Middle frontal gyrus (tissue), 1 donor: Measurements from ENCODE around the gene ABI1.
"Not testable (repeated sequence)": the region's sequence is repeated elsewhere in the genome, so short reads cannot be mapped to it uniquely, and the experiment has no call there.

Experiments
- DNase-seq: peaks from one replicate; pipeline ENCODE4 v3.0.0-alpha.2; 2015; ENCODE audit warnings: low spot score; ENCODE audit errors: extremely low spot score

Gene ABI1

DNA sequence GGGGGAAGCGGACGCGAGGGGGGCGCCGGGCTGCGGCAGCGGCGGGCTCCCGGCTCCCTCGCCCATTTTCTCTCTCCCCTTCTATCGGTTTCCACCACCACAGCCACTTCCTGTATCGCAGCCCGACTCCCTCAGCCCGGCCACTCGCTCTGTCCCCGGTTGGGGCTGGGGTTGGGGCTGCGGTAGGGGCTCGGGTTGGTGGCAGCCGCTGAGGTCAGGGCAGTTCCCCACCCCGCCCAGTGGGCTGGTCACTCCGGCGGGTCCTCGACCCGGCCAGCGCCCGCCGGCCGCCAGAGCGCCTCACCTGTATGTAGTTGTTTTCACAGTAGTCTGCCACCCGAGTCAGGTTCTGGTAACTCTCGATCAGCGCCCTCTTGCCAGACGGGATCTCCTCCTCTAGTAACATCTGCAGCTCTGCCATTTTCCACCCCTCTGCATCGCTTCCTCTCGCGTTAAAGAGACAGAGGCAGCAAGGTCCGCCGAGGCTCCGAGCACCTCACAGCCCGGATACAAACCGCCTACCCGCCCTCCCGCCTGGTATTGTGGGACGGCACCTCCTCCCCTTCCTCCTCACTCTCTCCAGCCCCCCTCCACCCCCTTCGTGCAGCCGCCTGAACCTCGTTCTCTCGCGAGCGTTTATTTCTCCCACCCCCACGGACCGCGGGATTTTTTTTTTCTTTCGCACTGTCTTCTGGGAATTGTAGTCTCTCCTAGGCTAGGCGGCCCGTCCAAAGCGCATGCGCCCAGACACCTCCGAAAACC is at the start of gene ABI1:
Gene ABI1 (minus strand): TSS at position 516 of the 762 bp plus-strand sequence. CDS start 95 bp downstream, at position 421.
- peak; percentile 94 for DNase-seq

DNA sequence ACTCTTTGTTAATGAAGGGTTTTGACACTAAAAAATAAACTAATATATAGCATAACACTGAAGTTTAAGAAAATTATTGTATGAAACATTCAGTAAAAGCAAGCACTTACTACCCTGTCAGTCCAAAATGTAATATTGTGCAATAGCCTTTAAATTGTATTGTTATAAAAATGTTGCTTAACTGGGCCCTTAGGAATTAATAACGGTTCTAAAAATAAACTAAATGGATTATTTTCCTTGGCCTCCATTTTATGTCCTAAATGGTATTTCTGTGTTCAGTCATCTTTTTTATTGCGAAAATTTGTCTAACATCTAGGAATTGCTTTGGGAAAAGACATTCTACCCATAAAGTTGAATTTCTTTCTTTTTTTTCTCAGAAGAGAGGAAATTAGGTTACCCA is 49.0 kb upstream of the ABI1 start:
- DNase-seq: no peak

DNA sequence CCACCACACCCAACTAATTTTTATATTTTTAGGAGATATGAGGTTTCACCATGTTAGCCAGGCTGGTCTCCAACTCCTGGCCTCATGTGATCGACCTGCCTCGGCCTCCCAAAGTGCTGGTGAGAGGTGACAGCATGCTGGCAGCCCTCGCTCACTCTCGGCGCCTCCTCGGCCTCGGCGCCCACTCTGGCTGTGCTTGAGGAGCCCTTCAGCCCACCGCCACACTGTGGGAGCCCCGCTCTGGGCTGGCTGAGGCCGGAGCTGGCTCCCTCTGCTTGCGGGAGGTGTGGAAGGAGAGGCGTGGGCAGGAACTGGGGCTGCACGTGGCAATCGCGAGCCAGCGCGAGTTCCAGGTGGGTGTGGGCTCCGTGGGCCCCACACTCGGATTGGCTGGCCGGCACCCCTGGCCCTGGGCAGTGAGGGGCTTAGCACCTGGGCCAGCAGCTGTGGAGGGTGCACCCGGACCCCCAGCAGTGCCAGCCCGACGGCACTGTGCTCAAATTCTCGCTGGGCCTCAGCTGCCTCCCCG is 44.6 kb upstream of the ABI1 start:
- DNase-seq: not testable (repeated sequence)

- no peak for DNase-seq
Measured at GRCh38 chr10:26903431-26904217, 42.9 kb upstream of the ABI1 start.

- DNase-seq: not testable (repeated sequence)
Measured at GRCh38 chr10:26892306-26892923, 31.7 kb upstream of the ABI1 start.

- DNase-seq: no peak
Measured at GRCh38 chr10:26890956-26891355, 30.2 kb upstream of the ABI1 start.

DNA sequence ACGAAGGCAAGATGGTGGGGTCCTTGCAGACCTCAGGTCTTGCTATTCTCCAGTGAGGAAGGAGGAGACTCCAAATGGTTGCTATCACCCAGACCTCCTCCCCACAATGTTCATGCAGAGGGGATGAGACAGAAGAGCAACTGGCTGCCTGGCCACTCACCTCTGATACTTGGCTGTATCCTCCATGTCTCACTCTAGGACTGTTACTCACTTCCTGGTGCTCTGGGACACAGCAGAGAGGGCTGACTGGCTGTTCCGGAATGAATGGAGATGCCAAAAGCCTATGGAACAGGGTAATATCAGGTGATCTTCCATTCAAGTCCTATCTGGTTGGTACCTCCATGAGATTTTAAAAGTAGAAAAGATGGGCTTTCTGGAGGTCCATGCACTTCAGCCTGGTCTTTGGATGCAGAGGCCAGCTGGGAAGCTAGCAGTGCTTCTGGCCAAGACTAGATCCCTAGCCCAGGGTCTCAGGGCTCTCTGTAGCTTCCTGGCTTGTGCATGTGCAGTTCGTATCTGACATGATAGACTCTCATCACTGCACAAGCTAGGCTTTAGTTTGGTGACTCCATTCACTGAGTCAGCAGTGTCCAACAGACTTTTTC is 27.0 kb upstream of the ABI1 start:
- DNase-seq: no peak

- DNase-seq: no peak
Measured at GRCh38 chr10:26881600-26882331, 21.0 kb upstream of the ABI1 start.

DNA sequence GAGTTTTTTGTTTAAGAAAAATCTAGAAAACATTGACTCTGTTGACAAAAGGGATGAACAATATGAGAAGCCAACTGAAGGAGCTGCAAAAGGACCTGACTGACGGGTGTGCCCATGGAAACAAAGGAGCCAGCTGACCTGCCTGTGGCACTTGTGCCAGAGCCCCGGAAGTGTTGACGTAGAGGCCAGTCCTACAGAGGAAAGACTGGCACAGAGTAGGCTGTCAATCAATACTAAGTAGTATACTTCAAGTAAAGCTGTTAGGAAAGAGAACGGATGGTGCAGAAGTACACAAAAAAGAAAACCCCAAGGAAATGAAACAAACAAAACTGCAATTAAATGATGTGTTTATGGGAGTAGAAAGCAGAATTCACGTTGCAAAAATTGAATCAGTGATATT is 19.0 kb upstream of the ABI1 start:
- DNase-seq: no peak

- DNase-seq: no peak
Measured at GRCh38 chr10:26870766-26871165, 10.0 kb upstream of the ABI1 start.

- no peak for DNase-seq
Measured at GRCh38 chr10:26869528-26869927, 8.8 kb upstream of the ABI1 start.

- no peak for DNase-seq
Measured at GRCh38 chr10:26863351-26864076, 2.8 kb upstream of the ABI1 start.

DNA sequence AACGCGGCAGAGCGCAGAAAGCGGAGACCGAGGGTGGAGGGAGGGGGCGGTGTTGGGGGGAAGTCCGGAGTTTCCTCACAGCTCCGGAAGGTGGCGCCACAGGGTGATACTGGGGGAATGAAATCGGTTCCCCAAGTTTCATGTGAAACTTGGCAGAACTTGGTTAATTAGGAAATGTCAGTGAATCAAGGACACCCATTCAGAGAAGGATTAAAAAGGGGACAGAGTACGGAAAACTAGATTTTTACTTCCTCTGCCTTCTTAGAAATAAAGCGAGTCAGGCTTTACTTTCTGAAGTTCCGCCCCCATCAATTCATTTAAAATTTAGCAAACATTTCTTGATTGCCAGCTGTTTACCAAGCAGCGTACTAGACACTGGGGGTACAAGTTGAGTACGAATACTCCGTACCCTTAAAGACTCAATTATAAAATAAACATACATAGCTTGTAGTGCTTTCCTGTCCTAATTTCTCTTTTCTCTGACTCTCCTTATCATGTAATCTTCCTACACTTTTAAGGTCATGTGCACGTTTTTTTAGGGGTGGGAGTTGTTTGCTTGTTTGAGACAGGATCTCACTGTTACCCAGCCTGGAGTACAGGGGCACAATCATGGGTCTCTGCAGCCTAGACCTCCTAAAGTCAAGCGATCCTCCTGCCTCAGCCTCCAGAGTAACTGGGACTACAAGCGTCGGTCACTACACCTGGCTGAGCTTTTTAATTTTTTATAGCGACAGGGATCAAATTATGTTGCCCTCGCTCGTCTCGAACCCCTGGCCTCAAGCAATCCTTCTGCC is 644 bp upstream of the ABI1 start:
- DNase-seq: no peak

GRCh38 chr10:26860102-26860442 is 686 bp downstream of the ABI1 start:
- no peak for DNase-seq

DNA sequence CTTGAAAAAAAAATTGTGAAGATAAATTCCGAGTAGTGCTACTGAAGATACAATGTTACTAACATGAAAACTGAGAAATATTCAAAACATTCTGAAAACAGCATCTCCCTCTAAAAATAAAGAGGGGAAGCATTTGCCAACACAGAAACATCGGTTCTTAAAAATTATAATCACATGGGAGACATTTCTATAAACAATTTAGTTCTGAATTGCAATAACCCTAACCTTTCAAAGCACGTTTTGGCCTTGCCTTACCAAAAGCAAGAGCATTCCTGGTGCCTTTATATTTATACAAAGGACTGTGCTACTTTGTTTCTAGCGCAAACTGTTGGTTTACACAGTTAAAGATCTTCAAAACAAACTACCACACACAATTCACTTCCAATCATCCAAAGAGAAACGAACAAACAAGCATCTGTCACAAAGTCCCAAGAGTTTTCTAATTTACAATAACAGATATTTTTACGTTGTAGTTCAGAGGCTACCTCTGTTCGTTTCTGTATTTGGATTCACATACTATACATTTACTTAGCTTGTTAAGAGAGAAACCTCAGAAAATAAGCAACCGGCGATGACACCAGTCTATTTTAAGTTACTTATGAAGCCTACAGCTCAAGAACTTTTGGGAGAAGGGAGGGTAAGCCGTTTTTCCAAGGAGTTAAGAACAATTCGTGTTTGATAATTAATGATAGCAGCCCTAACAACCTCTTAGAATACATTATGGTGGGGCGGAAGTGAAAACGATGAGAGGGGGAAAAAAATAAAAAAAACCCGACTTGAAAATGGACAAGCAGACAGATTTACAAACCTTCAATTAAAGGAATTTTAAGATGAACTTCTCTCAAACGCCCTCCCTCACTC is 1.3 kb downstream of the ABI1 start:
- DNase-seq: no peak

DNA sequence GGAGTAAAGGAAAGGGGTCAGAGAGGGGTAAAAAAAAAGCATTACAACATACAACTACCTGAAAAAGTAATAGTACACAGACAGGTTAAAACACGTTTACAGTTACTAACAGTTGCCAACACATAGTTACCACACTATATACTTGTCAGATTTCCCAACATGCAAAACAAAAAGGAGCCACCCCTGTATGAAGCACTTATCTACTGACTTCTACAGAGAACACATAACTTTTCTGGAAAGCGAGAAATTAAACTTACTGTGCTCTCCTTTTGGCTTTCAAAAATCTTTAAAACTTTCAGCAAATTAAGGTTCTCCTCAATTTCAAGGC is 2.1 kb downstream of the ABI1 start:
- DNase-seq: no peak

DNA sequence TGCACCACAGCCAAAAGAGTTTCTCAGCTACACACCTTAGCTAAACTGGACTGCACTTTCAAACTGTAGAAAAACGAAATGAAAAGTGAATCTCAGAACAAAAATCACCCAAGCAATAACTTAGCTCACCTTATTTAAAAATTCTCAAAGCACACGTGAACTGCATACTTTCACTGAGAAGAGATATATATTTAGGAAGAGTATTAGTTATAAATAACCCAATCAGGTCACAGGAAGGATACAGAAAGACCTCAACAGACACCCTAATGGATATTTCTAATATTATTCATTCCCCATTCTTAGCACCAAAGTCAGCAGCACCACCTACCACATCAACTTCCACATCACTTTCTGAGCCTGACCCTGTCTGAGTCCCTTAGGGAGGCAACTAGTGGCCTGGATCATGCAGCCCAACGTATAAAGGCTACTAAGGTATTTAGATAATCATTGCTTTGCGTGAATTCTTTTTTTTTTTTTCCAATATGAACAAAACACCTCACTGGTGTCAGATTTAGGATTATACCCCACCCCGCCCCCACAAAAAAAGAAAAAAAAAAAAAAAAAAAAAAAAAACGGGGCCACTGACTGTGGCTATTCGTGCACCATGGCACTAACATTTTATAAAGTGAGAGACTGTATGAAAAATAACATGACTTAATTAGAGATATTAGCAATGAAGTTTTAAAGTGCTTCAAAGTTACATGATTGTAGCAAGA is 2.6 kb downstream of the ABI1 start:
- DNase-seq: no peak

DNA sequence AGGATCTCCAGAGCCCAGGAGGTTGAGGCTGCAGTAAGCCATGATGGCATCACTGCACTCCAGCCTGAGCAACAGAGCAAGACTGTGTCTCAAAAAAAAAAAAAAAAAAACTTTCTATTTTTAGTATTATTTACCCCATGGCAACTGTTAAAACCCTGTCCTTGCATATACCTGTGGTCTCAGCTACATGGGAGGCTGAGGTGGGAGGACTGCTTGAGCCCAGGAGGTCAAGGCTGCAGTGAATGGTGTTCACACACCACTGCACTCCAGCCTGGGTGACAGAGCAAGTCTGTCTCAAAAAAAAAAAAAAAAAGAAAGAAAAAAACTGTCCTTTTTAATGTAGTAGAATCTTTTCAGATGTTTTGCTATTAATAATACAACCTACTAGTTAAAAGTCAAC is 3.2 kb downstream of the ABI1 start:
- not testable (repeated sequence) for DNase-seq
